ENCODE measurements around the gene HOOK2.

Gene HOOK2

GRCh38 chr19:12796146-12797071 lies 21.1 kb upstream of the HOOK2 start:
- peak; percentile 88 for TF ChIP-seq CTCF (IDR thresholded peaks at IDR 0.05; ENCODE audit: low read depth, low read length)
- peak; percentile 47 for DNase-seq (ENCODE audit: extremely low read depth, low read depth)

- TF ChIP-seq CTCF (IDR thresholded peaks at IDR 0.05; ENCODE audit: low read depth, low read length) = no peak
- DNase-seq (ENCODE audit: extremely low read depth, low read depth) = no peak
Measured at GRCh38 chr19:12794971-12795381, 19.6 kb upstream of the HOOK2 start.

GRCh38 chr19:12794196-12794941 lies 19.0 kb upstream of the HOOK2 start:
- peak; percentile 50 for DNase-seq (ENCODE audit: extremely low read depth, low read depth)
- TF ChIP-seq CTCF (IDR thresholded peaks at IDR 0.05; ENCODE audit: low read depth, low read length) = no peak

GRCh38 chr19:12793290-12794195 lies 18.2 kb upstream of the HOOK2 start:
- DNase-seq (ENCODE audit: extremely low read depth, low read depth) = peak; percentile 86
- no peak for TF ChIP-seq CTCF (IDR thresholded peaks at IDR 0.05; ENCODE audit: low read depth, low read length)

GRCh38 chr19:12792853-12793289 lies 17.5 kb upstream of the HOOK2 start:
- DNase-seq (ENCODE audit: extremely low read depth, low read depth) = no peak
- TF ChIP-seq CTCF (IDR thresholded peaks at IDR 0.05; ENCODE audit: low read depth, low read length) = no peak

GRCh38 chr19:12792051-12792852 lies 16.9 kb upstream of the HOOK2 start:
- DNase-seq (ENCODE audit: extremely low read depth, low read depth) = no peak

More at GRCh38 chr19:12792051-12792852, 16.9 kb upstream of the HOOK2 start:
- TF ChIP-seq CTCF (IDR thresholded peaks at IDR 0.05; ENCODE audit: low read depth, low read length) = no peak

Data from AG09319 (cell line).